ENCODE results near the gene NACA. TPM values are rescaled to one million over a fixed set of nuclear protein-coding genes. Genes with fewer than 3 reads are reported as not detected.
A peak's percentile ranks its signal among the peaks of the same experiment; 100 is the strongest.

Gene NACA
- total and polyA plus RNA-seq, 2 of the 13 experiments (the other 11 are each of a cell fraction or from before 2014, with no cell fraction given): 799 to 1,700 TPM

DNA sequence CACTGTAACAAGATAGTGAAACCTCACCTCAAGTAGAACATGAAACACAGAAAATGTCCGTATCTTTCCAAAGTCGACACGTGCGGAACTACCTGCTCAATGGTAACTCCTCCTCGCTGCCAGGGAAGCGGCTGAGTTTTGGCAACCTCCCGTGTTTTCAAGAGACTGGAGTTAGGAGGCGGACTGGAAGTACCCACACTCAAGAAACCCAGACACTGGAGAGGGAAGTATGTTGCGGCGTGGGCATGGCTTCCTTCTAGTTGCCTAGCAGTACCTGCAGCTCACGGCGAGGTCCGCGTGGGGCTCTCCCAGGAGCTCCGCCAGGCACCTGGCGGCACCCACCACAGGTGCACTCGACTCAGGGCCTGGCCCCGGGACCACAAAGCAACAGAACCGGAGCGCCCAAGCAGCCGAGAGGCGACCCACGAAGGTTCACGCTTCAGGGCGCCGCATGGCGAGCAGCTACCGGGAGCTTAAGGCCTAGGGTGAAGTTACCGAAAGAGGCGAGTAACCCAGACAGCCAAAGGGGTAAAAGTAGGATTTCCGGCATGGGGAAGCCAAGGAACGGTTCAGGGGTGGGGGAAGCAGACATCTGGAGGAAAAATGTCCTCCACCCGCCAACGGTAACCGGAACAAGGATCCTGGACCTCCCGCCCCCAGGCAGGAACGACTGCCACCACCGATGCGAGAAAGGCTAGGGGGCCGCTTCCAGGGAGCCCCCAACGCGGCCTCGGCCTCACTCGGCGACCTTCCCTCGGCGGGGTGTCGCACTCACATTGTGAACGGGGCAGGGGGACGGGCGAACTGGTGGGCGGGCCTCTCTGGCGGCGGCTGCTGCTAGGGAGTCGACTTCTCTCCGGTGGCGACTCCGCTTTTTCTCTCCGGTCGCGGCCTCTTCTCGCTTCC is 37.6 kb downstream of the NACA start (continued):
- TF ChIP-seq, protein P1, sequence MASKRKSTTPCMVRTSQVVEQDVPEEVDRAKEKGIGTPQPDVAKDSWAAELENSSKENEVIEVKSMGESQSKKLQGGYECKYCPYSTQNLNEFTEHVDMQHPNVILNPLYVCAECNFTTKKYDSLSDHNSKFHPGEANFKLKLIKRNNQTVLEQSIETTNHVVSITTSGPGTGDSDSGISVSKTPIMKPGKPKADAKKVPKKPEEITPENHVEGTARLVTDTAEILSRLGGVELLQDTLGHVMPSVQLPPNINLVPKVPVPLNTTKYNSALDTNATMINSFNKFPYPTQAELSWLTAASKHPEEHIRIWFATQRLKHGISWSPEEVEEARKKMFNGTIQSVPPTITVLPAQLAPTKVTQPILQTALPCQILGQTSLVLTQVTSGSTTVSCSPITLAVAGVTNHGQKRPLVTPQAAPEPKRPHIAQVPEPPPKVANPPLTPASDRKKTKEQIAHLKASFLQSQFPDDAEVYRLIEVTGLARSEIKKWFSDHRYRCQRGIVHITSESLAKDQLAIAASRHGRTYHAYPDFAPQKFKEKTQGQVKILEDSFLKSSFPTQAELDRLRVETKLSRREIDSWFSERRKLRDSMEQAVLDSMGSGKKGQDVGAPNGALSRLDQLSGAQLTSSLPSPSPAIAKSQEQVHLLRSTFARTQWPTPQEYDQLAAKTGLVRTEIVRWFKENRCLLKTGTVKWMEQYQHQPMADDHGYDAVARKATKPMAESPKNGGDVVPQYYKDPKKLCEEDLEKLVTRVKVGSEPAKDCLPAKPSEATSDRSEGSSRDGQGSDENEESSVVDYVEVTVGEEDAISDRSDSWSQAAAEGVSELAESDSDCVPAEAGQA (IDR thresholded peaks at IDR 0.05; ENCODE audit: low read depth): no peak
- TF ChIP-seq, protein P1 (CRISPR knock-in tag; IDR thresholded peaks at IDR 0.05; ENCODE audit: borderline replicate concordance): 0 out of 2 replicates have a peak, but pooled peaks have one; percentile 13
- TF ChIP-seq, protein P2, sequence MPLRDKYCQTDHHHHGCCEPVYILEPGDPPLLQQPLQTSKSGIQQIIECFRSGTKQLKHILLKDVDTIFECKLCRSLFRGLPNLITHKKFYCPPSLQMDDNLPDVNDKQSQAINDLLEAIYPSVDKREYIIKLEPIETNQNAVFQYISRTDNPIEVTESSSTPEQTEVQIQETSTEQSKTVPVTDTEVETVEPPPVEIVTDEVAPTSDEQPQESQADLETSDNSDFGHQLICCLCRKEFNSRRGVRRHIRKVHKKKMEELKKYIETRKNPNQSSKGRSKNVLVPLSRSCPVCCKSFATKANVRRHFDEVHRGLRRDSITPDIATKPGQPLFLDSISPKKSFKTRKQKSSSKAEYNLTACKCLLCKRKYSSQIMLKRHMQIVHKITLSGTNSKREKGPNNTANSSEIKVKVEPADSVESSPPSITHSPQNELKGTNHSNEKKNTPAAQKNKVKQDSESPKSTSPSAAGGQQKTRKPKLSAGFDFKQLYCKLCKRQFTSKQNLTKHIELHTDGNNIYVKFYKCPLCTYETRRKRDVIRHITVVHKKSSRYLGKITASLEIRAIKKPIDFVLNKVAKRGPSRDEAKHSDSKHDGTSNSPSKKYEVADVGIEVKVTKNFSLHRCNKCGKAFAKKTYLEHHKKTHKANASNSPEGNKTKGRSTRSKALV (CRISPR knock-in tag; IDR thresholded peaks at IDR 0.05): 0 out of 2 replicates have a peak, but pooled peaks have one; percentile 48
- TF ChIP-seq, protein P3, sequence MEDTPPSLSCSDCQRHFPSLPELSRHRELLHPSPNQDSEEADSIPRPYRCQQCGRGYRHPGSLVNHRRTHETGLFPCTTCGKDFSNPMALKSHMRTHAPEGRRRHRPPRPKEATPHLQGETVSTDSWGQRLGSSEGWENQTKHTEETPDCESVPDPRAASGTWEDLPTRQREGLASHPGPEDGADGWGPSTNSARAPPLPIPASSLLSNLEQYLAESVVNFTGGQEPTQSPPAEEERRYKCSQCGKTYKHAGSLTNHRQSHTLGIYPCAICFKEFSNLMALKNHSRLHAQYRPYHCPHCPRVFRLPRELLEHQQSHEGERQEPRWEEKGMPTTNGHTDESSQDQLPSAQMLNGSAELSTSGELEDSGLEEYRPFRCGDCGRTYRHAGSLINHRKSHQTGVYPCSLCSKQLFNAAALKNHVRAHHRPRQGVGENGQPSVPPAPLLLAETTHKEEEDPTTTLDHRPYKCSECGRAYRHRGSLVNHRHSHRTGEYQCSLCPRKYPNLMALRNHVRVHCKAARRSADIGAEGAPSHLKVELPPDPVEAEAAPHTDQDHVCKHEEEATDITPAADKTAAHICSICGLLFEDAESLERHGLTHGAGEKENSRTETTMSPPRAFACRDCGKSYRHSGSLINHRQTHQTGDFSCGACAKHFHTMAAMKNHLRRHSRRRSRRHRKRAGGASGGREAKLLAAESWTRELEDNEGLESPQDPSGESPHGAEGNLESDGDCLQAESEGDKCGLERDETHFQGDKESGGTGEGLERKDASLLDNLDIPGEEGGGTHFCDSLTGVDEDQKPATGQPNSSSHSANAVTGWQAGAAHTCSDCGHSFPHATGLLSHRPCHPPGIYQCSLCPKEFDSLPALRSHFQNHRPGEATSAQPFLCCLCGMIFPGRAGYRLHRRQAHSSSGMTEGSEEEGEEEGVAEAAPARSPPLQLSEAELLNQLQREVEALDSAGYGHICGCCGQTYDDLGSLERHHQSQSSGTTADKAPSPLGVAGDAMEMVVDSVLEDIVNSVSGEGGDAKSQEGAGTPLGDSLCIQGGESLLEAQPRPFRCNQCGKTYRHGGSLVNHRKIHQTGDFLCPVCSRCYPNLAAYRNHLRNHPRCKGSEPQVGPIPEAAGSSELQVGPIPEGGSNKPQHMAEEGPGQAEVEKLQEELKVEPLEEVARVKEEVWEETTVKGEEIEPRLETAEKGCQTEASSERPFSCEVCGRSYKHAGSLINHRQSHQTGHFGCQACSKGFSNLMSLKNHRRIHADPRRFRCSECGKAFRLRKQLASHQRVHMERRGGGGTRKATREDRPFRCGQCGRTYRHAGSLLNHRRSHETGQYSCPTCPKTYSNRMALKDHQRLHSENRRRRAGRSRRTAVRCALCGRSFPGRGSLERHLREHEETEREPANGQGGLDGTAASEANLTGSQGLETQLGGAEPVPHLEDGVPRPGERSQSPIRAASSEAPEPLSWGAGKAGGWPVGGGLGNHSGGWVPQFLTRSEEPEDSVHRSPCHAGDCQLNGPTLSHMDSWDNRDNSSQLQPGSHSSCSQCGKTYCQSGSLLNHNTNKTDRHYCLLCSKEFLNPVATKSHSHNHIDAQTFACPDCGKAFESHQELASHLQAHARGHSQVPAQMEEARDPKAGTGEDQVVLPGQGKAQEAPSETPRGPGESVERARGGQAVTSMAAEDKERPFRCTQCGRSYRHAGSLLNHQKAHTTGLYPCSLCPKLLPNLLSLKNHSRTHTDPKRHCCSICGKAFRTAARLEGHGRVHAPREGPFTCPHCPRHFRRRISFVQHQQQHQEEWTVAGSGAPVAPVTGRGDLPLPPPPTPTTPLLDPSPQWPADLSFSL (CRISPR knock-in tag; IDR thresholded peaks at IDR 0.05): no peak
- TF ChIP-seq HNRNPH1 (optimal IDR thresholded peaks at IDR 0.05; ENCODE audit: low read depth, low read length): no peak
- TF ChIP-seq, protein P4, sequence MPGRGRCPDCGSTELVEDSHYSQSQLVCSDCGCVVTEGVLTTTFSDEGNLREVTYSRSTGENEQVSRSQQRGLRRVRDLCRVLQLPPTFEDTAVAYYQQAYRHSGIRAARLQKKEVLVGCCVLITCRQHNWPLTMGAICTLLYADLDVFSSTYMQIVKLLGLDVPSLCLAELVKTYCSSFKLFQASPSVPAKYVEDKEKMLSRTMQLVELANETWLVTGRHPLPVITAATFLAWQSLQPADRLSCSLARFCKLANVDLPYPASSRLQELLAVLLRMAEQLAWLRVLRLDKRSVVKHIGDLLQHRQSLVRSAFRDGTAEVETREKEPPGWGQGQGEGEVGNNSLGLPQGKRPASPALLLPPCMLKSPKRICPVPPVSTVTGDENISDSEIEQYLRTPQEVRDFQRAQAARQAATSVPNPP (CRISPR knock-in tag; IDR thresholded peaks at IDR 0.05): 0 out of 2 replicates have a peak, but pooled peaks have one; percentile 48
- no peak; the same call in 1 of the 2 replicates for TF ChIP-seq BHLHE40 (IDR thresholded peaks at IDR 0.05; ENCODE audit: low read length)
- no peak for TF ChIP-seq SRF (IDR thresholded peaks at IDR 0.05; ENCODE audit: low read depth, low read length)
- TF ChIP-seq HIVEP1 (CRISPR knock-in tag; IDR thresholded peaks at IDR 0.05): peak; percentile 12
- TF ChIP-seq ZNF776 (CRISPR knock-in tag; IDR thresholded peaks at IDR 0.05): peak; percentile 60; the same call in 1 of the 2 replicates
- TF ChIP-seq ZNF670 (CRISPR knock-in tag; IDR thresholded peaks at IDR 0.05; ENCODE audit: borderline replicate concordance): no peak
